WI38 (cell line): ENCODE measurements around the gene FASN.

Source experiments
- H3K4me3 ChIP-seq: 2 replicates; pipeline ENCODE4 v1.5.1; 2011; ENCODE audit warnings: low read depth, mild to moderate bottlenecking, control low read depth, low read length
- CTCF ChIP-seq: IDR thresholded peaks from 2 replicates; pipeline ENCODE4 v1.5.1; 2012; ENCODE audit warnings: low read depth, mild to moderate bottlenecking, control low read depth, low read length

Gene FASN

DNA sequence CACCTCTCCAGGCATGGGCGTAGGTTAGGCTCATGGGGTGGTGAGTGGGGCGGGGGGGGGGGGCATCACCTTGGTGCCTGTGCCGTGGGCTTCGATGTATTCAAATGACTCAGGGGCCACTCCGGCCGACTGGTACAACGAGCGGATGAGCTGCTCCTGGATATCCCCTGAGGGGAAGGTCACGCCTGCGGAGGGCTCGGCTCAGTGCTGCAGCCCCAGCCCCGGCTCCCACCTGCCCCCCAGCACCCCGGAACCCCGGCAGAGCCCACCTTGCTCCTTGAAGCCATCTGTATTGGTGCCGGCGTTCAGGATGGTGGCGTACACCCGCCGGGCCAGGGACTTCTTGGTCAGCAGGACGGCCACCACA lies 5.4 kb downstream of the FASN start:
- H3K4me3 ChIP-seq, result no peak overlapping the region
- TF ChIP-seq CTCF, result no peak

- no peak for TF ChIP-seq CTCF
- no peak overlapping the region for H3K4me3 ChIP-seq
Observed at GRCh38 chr17:82092094-82092586, 5.9 kb downstream of the FASN start.

DNA sequence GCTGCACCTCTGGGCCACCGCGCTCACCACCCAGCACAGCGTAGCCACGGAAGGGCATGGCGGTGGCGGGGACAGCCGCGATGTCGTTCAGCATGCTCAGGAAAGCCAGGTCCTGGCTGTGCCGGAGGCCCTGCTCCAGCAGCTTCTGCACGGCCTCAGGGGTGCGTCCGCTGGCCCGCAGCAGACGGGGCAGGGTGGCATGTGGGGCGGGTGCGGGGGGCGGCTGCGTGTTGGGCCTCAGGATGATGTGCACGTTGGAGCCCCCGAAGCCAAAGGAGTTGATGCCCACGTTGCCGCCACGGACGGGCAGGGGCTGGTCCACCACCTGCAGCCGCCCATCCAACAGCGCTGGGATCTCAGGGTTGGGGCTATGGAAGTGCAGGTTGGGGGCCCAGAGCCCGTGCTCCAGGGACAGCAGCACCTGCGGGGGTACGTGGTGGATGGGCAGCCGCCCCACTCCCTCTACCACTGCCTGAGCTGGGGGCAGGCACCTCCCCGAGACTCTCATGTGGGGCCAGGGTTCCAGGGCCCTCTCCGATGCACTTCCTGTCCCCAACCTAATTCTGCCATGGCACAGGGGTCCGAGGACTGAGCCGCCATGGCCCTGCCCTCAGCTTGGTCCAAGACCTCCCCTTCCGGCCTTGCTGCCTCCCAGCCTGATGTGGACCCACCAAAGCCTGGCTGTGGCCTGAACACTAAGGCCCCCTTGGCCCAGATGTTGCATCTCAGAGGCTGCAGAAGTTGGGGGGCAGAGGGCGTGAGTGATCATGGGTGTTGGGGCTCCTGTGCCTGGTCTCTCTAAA lies 6.6 kb downstream of the FASN start:
- H3K4me3 ChIP-seq, result no peak overlapping the region

GRCh38 chr17:82090549-82091263 lies 7.3 kb downstream of the FASN start:
- H3K4me3 ChIP-seq, result no peak overlapping the region
- no peak for TF ChIP-seq CTCF

More for the DNA sequence above, 6.6 kb downstream of the FASN start:
- TF ChIP-seq CTCF, result no peak

DNA sequence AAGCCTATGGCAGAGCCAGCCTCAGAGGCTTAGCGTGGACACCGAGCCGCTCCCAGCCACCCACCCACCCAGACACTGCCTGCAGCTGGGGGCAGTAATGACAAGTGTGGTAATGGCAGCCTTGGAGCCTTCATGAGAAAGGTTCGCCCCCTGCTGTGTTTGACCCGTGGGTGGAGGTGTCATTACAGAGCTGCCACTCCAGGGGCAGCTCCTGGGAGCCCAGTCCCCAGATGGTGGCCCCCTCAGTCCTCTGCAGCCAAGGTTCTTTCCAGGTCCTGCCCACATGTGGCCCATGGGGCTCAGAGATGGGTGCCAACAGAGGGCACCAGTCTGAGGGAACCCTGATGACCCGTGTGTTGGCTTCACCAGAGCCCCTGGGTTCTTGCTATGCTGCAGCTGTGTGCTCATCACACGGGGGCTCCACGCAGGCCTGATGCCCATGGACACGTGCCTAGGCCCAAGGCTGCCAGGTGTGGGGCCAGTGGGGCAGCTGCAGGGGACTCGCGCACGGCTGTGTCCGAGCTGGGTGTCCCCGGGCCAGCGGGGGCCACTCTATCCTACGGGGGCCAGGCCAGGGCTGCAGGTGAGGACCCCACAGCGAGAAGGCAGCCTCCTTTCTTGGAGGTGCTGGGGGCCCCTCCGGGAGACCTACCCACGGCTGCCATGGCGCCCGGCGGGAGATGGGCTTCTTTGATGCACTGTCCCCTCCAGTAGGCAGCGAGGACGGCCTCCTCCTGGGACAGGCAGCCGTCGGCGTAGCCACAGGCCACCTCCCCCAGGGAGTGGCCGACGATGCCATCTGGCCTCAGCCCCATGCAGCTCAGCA lies 8.1 kb downstream of the FASN start:
- H3K4me3 ChIP-seq, result no peak overlapping the region
- no peak for TF ChIP-seq CTCF

DNA sequence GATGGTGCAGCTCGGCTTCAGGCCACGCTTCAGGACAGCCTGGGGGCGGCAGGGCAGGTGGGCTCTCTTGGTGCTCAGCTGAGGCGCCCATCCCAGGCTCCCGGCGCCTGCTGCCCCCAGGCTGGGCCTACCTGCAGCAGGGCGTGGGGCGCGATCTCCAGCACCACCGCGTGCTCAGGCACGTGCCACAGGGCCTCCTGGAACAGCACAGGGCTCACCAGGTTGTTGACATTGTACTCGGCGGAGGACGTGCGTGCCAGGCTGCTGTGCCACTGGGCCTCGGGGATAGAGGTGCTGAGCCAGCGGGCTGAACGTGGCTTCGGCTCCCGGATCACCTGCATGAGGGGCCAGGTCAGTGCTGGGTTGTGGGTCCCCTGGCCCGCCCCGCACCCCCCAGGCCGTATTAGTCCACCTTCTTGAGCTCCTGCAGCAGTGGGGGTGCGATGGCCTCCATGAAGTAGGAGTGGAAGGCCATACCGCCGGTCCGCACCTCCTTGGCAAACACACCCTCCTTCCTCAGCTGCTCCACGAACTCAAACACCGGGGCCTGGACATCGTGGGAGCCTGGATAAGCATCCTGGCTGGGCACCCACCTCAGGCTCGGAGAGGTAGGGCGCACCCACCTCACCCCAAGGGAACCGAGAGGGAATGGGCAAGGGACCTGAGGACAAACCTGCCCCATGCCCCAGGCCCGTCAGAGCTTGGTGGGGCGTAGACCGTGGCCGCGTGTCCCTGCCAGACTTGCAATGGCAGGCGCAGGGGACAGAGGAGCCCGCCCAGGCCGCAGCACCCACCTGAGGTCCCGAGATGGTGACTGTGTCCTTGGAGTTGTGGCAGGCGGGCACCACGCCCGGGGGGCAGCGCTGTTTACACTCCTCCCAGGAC lies 9.0 kb downstream of the FASN start:
- TF ChIP-seq CTCF, result no peak
- no peak overlapping the region for H3K4me3 ChIP-seq
